T-helper 2 cell treated with Interferon-gamma antibody and Interleukin-4, amounts not matched to agents 5 μg/mL and 100 μg/mL, for 36 hours (primary cell): ENCODE data around the gene DISC1.
A peak's percentile ranks its signal among the peaks of the same experiment; 100 is the strongest.

Experiments used
- DNase-seq: peaks from one replicate; pipeline ENCODE4 v3.0.0; 2021; ENCODE audit warnings: low spot score
- H3K27ac Mint-ChIP-seq: one replicate; pipeline ENCODE4 v1.8.0; 2021; ENCODE audit warnings: mild to moderate bottlenecking, mixed read lengths
- H3K27me3 Mint-ChIP-seq: one replicate; pipeline ENCODE4 v1.8.0; 2021; ENCODE audit warnings: low read depth, mixed read lengths
- H3K36me3 Mint-ChIP-seq: one replicate; pipeline ENCODE4 v1.8.0; 2021; ENCODE audit warnings: low read depth, mixed read lengths
- H3K4me1 Mint-ChIP-seq: one replicate; pipeline ENCODE4 v1.8.0; 2021; ENCODE audit warnings: low read depth, mixed read lengths
- H3K4me3 Mint-ChIP-seq: one replicate; pipeline ENCODE4 v1.8.0; 2022; ENCODE audit warnings: mild to moderate bottlenecking, moderate library complexity, mixed read lengths
- H3K9me3 Mint-ChIP-seq: one replicate; pipeline ENCODE4 v1.8.0; 2021; ENCODE audit warnings: mixed read lengths

Gene DISC1

GRCh38 chr1:231597971-231598370 lies 28.6 kb upstream of the DISC1 start:
- Mint-ChIP-seq H3K9me3 (peaks cover 3% of the 10 kb centered on the region), H3K27me3 (peaks cover 7% of the 10 kb centered on the region), H3K36me3 (no peaks in the 10 kb centered on the region), H3K4me3 (no peak overlapping the region), H3K4me1 (peaks cover 10% of the 10 kb centered on the region), H3K27ac (no peak overlapping the region)
- no peak for DNase-seq

GRCh38 chr1:231600458-231600976 lies 26.1 kb upstream of the DISC1 start:
- Mint-ChIP-seq H3K36me3 (no peaks in the 10 kb centered on the region), H3K4me1 (peaks cover 13% of the 10 kb centered on the region), H3K9me3 (no peaks in the 10 kb centered on the region), H3K27me3 (peaks cover 4% of the 10 kb centered on the region), H3K27ac (no peak overlapping the region), H3K4me3 (no peak overlapping the region)
- no peak for DNase-seq

GRCh38 chr1:231601824-231602672 lies 24.5 kb upstream of the DISC1 start:
- Mint-ChIP-seq H3K27me3 (peaks cover 14% of the 10 kb centered on the region), H3K27ac (no peak overlapping the region), H3K9me3 (no peaks in the 10 kb centered on the region), H3K36me3 (no peaks in the 10 kb centered on the region), H3K4me3 (no peak overlapping the region), H3K4me1 (peaks cover 6% of the 10 kb centered on the region)
- DNase-seq = no peak

GRCh38 chr1:231602673-231602984 lies 24.0 kb upstream of the DISC1 start:
- H3K9me3 Mint-ChIP-seq = no peaks in the 10 kb centered on the region
- H3K27ac Mint-ChIP-seq = no peak overlapping the region
- no peaks in the 10 kb centered on the region for H3K36me3 Mint-ChIP-seq
- H3K4me1 Mint-ChIP-seq = peaks cover 8% of the 10 kb centered on the region
- no peak for DNase-seq
- H3K27me3 Mint-ChIP-seq = peaks cover 19% of the 10 kb centered on the region
- no peak overlapping the region for H3K4me3 Mint-ChIP-seq

GRCh38 chr1:231603598-231604275 lies 22.9 kb upstream of the DISC1 start:
- Mint-ChIP-seq H3K9me3 (peaks cover 3% of the 10 kb centered on the region), H3K27ac (peak overlapping the region; percentile 72), H3K4me3 (peak overlapping the region; percentile 90), H3K27me3 (peaks cover 27% of the 10 kb centered on the region), H3K4me1 (peaks cover 8% of the 10 kb centered on the region), H3K36me3 (no peaks in the 10 kb centered on the region)
- DNase-seq = peak; percentile 27

GRCh38 chr1:231604276-231604621 lies 22.3 kb upstream of the DISC1 start:
- no peak overlapping the region for H3K27ac Mint-ChIP-seq
- H3K9me3 Mint-ChIP-seq = peaks cover 3% of the 10 kb centered on the region
- peaks cover 30% of the 10 kb centered on the region for H3K27me3 Mint-ChIP-seq
- DNase-seq = no peak
- peaks cover 8% of the 10 kb centered on the region for H3K4me1 Mint-ChIP-seq
- H3K36me3 Mint-ChIP-seq = no peaks in the 10 kb centered on the region
- H3K4me3 Mint-ChIP-seq = peak overlapping the region; percentile 90

- peaks cover 3% of the 10 kb centered on the region for H3K9me3 Mint-ChIP-seq
- peaks cover 9% of the 10 kb centered on the region for H3K4me1 Mint-ChIP-seq
- no peak overlapping the region for H3K27ac Mint-ChIP-seq
- peaks cover 31% of the 10 kb centered on the region for H3K27me3 Mint-ChIP-seq
- H3K36me3 Mint-ChIP-seq = peaks cover 1% of the 10 kb centered on the region
- DNase-seq = no peak
- H3K4me3 Mint-ChIP-seq = no peak overlapping the region
These were observed 21.2 kb upstream of the DISC1 start for GRCh38 chr1:231605149-231606100.

GRCh38 chr1:231606712-231607111 lies 19.9 kb upstream of the DISC1 start:
- DNase-seq = no peak
- Mint-ChIP-seq H3K4me3 (no peak overlapping the region), H3K27me3 (peaks cover 34% of the 10 kb centered on the region), H3K9me3 (peaks cover 8% of the 10 kb centered on the region), H3K4me1 (peaks cover 17% of the 10 kb centered on the region), H3K27ac (no peak overlapping the region), H3K36me3 (peaks cover 5% of the 10 kb centered on the region)

- Mint-ChIP-seq H3K9me3 (peaks cover 30% of the 10 kb centered on the region), H3K27ac (no peak overlapping the region), H3K36me3 (peaks cover 20% of the 10 kb centered on the region), H3K4me3 (no peak overlapping the region), H3K4me1 (peaks cover 43% of the 10 kb centered on the region), H3K27me3 (peaks cover 34% of the 10 kb centered on the region)
- no peak for DNase-seq
These were observed 16.2 kb upstream of the DISC1 start for GRCh38 chr1:231610388-231610787.

GRCh38 chr1:231611111-231611510 lies 15.5 kb upstream of the DISC1 start:
- peaks cover 32% of the 10 kb centered on the region for H3K27me3 Mint-ChIP-seq
- no peak overlapping the region for H3K27ac Mint-ChIP-seq
- peaks cover 44% of the 10 kb centered on the region for H3K4me1 Mint-ChIP-seq
- no peak for DNase-seq
- peaks cover 20% of the 10 kb centered on the region for H3K36me3 Mint-ChIP-seq
- no peak overlapping the region for H3K4me3 Mint-ChIP-seq
- peaks cover 34% of the 10 kb centered on the region for H3K9me3 Mint-ChIP-seq

GRCh38 chr1:231611851-231612250 lies 14.7 kb upstream of the DISC1 start:
- H3K36me3 Mint-ChIP-seq = peaks cover 20% of the 10 kb centered on the region
- peak overlapping the region; percentile 79 for H3K4me3 Mint-ChIP-seq
- H3K27me3 Mint-ChIP-seq = peaks cover 33% of the 10 kb centered on the region
- H3K27ac Mint-ChIP-seq = peak overlapping the region; percentile 93
- H3K4me1 Mint-ChIP-seq = peaks cover 44% of the 10 kb centered on the region
- H3K9me3 Mint-ChIP-seq = peaks cover 36% of the 10 kb centered on the region
- no peak for DNase-seq

- peaks cover 20% of the 10 kb centered on the region for H3K36me3 Mint-ChIP-seq
- DNase-seq = peak; percentile 51
- H3K9me3 Mint-ChIP-seq = peaks cover 36% of the 10 kb centered on the region
- H3K4me3 Mint-ChIP-seq = peak overlapping the region; percentile 79
- H3K27me3 Mint-ChIP-seq = peaks cover 33% of the 10 kb centered on the region
- peaks cover 42% of the 10 kb centered on the region for H3K4me1 Mint-ChIP-seq
- H3K27ac Mint-ChIP-seq = peak overlapping the region; percentile 93
These were observed 14.0 kb upstream of the DISC1 start for GRCh38 chr1:231612393-231613089.
